Skeletal muscle tissue (tissue), 4 donors: ENCODE measurements around the gene ITGA11. TPM values are rescaled to one million over a fixed set of nuclear protein-coding genes. Genes with fewer than 3 reads are reported as not detected.

Source experiments
- H3K27ac ChIP-seq: one replicate; pipeline ENCODE4 v1.7.0; 2013; ENCODE audit warnings: mild to moderate bottlenecking, low read depth, low read length, inconsistent platforms
- H3K27me3 ChIP-seq, 3 donors: one replicate each; pipeline ENCODE4 v1.7.0; 2013; ENCODE audit warnings: low read length in 3 of 3; ENCODE audit not compliant: control insufficient read depth in 3 of 3, insufficient read depth in 3 of 3
- H3K36me3 ChIP-seq, 3 donors: one replicate each; pipeline ENCODE4 v1.7.0; 2013; ENCODE audit warnings: low read length in 3 of 3; ENCODE audit not compliant: control insufficient read depth in 3 of 3, insufficient read depth in 3 of 3
- H3K4me1 ChIP-seq, 3 donors: one replicate each; pipeline ENCODE4 v1.7.0; 2013; ENCODE audit warnings: low read length in 3 of 3, mild to moderate bottlenecking in 3 of 3; ENCODE audit not compliant: control insufficient read depth in 3 of 3, insufficient read depth in 3 of 3
- H3K4me3 ChIP-seq, 3 donors: one replicate each; pipeline ENCODE4 v1.7.0; 2013; ENCODE audit warnings: low read length in 3 of 3
- H3K9ac ChIP-seq, 3 donors: one replicate each; pipeline ENCODE4 v1.7.0; 2013; ENCODE audit warnings: low read length in 3 of 3, mild to moderate bottlenecking in 3 of 3, moderate library complexity in 2 of 3, low read depth in 1 of 3
- H3K9me3 ChIP-seq, 3 donors: one replicate each; pipeline ENCODE4 v1.7.0; 2013; ENCODE audit warnings: low read length in 3 of 3; ENCODE audit not compliant: control insufficient read depth in 3 of 3
- total RNA-seq: library from RNA; depleted of rRNA; stranded (reverse); fragments of >200 nt; gene quantifications from one replicate; pipeline ENCODE4 v1.2.3, GENCODE V29; 2014
- donor health status: Osteomylitis.

ITGA11 gene
- total RNA-seq, 1 donor from 2014 or later: 5.7 TPM

DNA sequence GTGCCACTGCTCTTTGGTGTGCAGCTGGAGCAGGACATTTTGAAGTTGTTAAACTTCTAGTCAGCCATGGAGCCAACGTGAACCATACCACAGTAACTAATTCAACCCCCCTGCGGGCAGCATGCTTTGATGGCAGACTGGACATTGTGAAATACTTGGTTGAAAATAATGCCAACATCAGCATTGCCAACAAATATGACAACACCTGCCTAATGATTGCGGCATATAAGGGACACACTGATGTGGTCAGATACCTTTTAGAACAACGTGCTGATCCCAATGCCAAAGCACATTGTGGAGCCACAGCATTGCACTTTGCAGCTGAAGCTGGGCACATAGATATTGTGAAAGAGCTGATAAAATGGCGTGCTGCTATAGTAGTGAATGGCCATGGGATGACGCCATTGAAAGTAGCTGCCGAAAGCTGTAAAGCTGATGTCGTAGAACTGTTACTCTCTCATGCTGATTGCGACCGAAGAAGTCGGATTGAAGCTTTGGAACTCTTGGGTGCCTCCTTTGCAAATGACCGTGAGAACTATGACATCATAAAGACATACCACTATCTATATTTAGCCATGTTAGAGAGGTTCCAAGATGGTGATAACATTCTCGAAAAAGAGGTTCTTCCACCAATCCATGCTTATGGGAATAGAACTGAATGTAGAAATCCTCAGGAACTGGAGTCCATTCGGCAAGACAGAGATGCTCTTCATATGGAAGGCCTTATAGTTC lies 142.2 kb downstream of the ITGA11 start:
- Histone ChIP-seq H3K36me3 (peaks cover 13 to 20% (median 15%) of the 10 kb centered on the region in 3 donors), H3K9me3 (no peaks in the 10 kb centered on the region), H3K4me1 (peaks cover 15 to 39% (median 28%) of the 10 kb centered on the region in 3 donors), H3K9ac (no peak overlapping the region), H3K4me3 (peak overlapping the region in 1 of 3 donors; percentile 6), H3K27me3 (no peaks in the 10 kb centered on the region), H3K27ac (no peak overlapping the region)

- Histone ChIP-seq H3K27me3 (no peaks in the 10 kb centered on the region), H3K9ac (no peak overlapping the region), H3K27ac (no peak overlapping the region), H3K4me3 (no peak overlapping the region), H3K9me3 (no peaks in the 10 kb centered on the region), H3K4me1 (peaks cover 15 to 43% (median 29%) of the 10 kb centered on the region in 3 donors), H3K36me3 (peaks cover 13 to 24% (median 18%) of the 10 kb centered on the region in 3 donors)
Measured at GRCh38 chr15:68289057-68289456, 142.9 kb downstream of the ITGA11 start.

DNA sequence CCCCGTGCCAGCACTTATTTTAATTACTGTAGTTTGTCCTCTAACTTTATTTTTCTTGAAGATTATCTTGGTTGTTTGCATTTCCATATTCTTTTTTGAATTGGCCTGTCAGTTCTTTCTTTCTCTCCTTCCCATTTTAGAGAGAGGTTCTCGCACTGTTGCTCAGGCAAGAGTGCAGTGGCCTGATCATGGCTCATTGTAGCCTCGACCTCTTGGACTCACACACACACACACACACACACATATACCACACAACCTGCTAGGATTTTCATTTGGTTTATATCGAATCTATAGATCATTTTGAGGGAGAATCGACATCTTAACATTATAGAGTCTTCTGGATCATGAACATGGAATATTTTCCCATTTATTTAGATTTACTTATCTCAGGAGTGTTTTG lies 145.7 kb downstream of the ITGA11 start:
- peaks cover 13 to 24% (median 18%) of the 10 kb centered on the region in 3 donors for H3K36me3 ChIP-seq

GRCh38 chr15:68285259-68285980 lies 146.5 kb downstream of the ITGA11 start:
- Histone ChIP-seq H3K4me3 (no peak overlapping the region), H3K27me3 (no peaks in the 10 kb centered on the region), H3K9ac (no peak overlapping the region), H3K9me3 (no peaks in the 10 kb centered on the region), H3K4me1 (peaks cover 31 to 56% (median 40%) of the 10 kb centered on the region in 3 donors), H3K36me3 (peaks cover 8 to 15% (median 14%) of the 10 kb centered on the region in 3 donors), H3K27ac (no peak overlapping the region)

More for the DNA sequence above, 145.7 kb downstream of the ITGA11 start:
- no peaks in the 10 kb centered on the region for H3K9me3 ChIP-seq
- H3K27ac ChIP-seq: no peak overlapping the region
- peak overlapping the region in 1 of 3 donors; percentile 20 for H3K9ac ChIP-seq
- no peak overlapping the region for H3K4me3 ChIP-seq
- no peaks in the 10 kb centered on the region for H3K27me3 ChIP-seq
- peaks cover 23 to 53% (median 37%) of the 10 kb centered on the region in 3 donors for H3K4me1 ChIP-seq

DNA sequence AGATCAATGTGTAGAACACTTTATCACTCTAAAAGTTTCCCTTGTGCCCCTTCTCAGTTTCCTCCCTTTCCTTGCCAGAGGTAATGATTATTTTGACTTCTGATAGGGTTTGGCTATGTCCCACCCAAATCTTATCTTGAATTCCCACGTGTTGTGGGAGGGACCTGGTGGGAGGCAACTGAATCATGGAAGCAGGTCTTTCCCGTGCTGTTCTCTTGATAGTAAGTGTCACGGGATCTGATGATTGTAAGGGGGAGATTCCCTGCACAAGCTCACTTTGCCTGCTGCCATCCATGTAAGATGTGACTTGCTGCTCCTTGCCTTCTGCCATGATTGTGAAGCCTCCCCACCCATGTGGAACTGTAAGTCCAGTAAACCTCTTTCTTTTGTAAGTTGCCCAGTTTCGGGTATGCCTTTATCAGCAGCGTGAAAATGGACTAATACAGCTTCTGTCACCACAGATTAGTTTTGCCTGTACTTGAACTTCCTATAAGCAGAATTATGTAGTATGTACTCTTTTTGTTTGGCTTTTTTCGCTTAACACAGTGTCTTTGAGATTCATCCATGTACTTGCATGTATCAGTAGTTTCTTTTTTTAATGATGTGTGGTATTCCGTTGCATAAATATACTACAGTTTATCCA lies 147.2 kb downstream of the ITGA11 start:
- H3K36me3 ChIP-seq: peaks cover 1 to 9% (median 8%) of the 10 kb centered on the region in 3 donors
- H3K9me3 ChIP-seq: no peaks in the 10 kb centered on the region
- peaks cover 38 to 56% (median 44%) of the 10 kb centered on the region in 3 donors for H3K4me1 ChIP-seq
- no peaks in the 10 kb centered on the region for H3K27me3 ChIP-seq
- no peak overlapping the region for H3K9ac ChIP-seq
- H3K27ac ChIP-seq: no peak overlapping the region
- no peak overlapping the region for H3K4me3 ChIP-seq

DNA sequence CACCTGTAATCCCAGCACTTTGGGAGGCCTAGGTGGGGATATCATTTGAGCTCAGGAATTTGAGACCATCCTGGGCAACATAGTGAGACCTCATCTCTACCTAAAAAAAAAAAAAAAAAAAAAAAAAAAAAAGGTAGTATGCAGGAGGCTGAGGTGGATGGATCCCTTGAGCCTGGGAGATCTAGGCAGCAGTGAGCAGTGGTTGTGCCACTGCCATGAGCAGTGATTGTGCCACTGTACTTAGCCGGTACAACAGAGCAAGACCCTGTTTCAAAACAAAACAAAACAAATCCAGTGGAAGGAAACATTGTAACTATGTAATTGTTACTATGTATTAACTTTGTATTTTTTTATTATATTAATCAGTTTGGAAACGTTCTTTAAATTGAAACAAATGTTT lies 148.6 kb downstream of the ITGA11 start:
- Histone ChIP-seq H3K4me3 (no peak overlapping the region), H3K9me3 (no peaks in the 10 kb centered on the region), H3K36me3 (peaks cover 0 to 6% (median 4%) of the 10 kb centered on the region in 3 donors), H3K9ac (no peak overlapping the region), H3K27ac (no peak overlapping the region), H3K4me1 (peaks cover 43 to 58% (median 44%) of the 10 kb centered on the region in 3 donors), H3K27me3 (no peaks in the 10 kb centered on the region)

DNA sequence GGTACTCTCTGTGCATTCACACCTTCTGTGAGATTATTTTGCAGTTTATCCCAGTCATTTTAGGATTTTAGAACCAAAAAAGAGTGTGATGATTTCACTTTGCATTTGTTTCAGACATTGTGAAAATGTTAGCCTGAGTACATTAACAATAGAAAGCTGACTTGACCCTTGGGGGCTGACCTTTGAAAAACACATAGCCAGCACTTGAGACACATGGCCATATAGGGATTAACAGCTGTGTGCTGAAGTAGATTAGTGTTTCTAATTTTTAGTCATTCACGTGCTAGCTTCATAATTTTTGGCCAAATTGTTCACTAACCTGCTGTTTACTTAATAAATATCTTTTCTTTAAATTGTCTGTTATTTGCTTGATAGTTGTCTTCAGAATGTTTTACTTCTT lies 151.0 kb downstream of the ITGA11 start:
- H3K9ac ChIP-seq: peak overlapping the region; percentile 44 to 96 (median 92)
- peak overlapping the region; percentile 100 for H3K27ac ChIP-seq

GRCh38 chr15:68279779-68280753 lies 151.9 kb downstream of the ITGA11 start:
- Histone ChIP-seq H3K4me3 (peak overlapping the region; percentile 7 to 98 (median 87)), H3K27me3 (no peaks in the 10 kb centered on the region), H3K4me1 (peaks cover 51 to 68% (median 52%) of the 10 kb centered on the region in 3 donors), H3K9ac (peak overlapping the region; percentile 92 to 99 (median 96)), H3K36me3 (peaks cover 0 to 9% (median 4%) of the 10 kb centered on the region in 3 donors), H3K27ac (peak overlapping the region; percentile 100), H3K9me3 (no peaks in the 10 kb centered on the region)

More for the DNA sequence above, 151.0 kb downstream of the ITGA11 start:
- Histone ChIP-seq H3K9me3 (no peaks in the 10 kb centered on the region), H3K27me3 (no peaks in the 10 kb centered on the region), H3K36me3 (peaks cover 0 to 9% (median 4%) of the 10 kb centered on the region in 3 donors), H3K4me3 (peak overlapping the region in 2 of 3 donors; percentile 32 to 98), H3K4me1 (peaks cover 43 to 64% (median 46%) of the 10 kb centered on the region in 3 donors)
